A549 (cell line): ENCODE results near the gene EIF5. TPM values are rescaled to one million over a fixed set of nuclear protein-coding genes. Genes with fewer than 3 reads are reported as not detected.
A peak's percentile ranks its signal among the peaks of the same experiment; 100 is the strongest.

Experiments used
- ATAC-seq, 2 experiments: fragments of 200-7000 bp in 1 of 2; fragments of >200 bp in 1 of 2; cut with Nextera tagmentation in 1 of 2; cut with Tn5 transposase in 1 of 2; 3 replicates each; pipeline versions ENCODE4 v1.8.0 to v1.9.1; 2018 to 2020; ENCODE audit warnings: mild to moderate bottlenecking in 1 of 2, moderate library complexity in 1 of 2
- CTCF ChIA-PET: fragments of 300-600 bp; sonication (Branson Sonifier 250); formaldehyde crosslinking; extraction: SDS; loops from one replicate; lab custom pipeline; 2021; ENCODE audit warnings: antibody characterized with exemption, inconsistent platforms; lab: Yijun Ruan, JAX
- POLR2A ChIA-PET: fragments of 350-600 bp; formaldehyde crosslinking; extraction: SDS; loops from one replicate; lab custom pipeline; 2021; ENCODE audit warnings: antibody characterized with exemption, inconsistent platforms; lab: Yijun Ruan, JAX
- DNase-seq, 2 experiments: peaks; one replicate each; pipeline versions ENCODE4 v3.0.0 to v3.0.0-alpha.2; 2011 to 2016; ENCODE audit warnings: low read depth in 1 of 2, low spot score in 1 of 2
- FAIRE-seq: peaks from 2 replicates; lab custom pipeline; 2011; peaks lifted over from hg19 to GRCh38; lab: Jason Lieb, UNC
- H3K27ac ChIP-seq, 2 experiments: fragments of >200 bp; sonication (Bioruptor Twin); formaldehyde crosslinking; 3 replicates each; pipeline ENCODE4 v1.5.1; 2016 to 2017
- H3K4me1 ChIP-seq: fragments of >200 bp; sonication (Bioruptor Twin); formaldehyde crosslinking; 3 replicates; pipeline ENCODE4 v1.6.1; 2016
- H3K4me2 ChIP-seq: fragments of >200 bp; sonication (Bioruptor Twin); formaldehyde crosslinking; 3 replicates; pipeline ENCODE4 v1.6.1; 2016
- H3K4me3 ChIP-seq: fragments of >200 bp; sonication (Bioruptor Twin); formaldehyde crosslinking; 3 replicates; pipeline ENCODE4 v1.5.1; 2016
- H3K9me3 ChIP-seq: fragments of >200 bp; sonication (Bioruptor Twin); formaldehyde crosslinking; 3 replicates; pipeline ENCODE4 v1.6.1; 2016
- CBX2 ChIP-seq: fragments of 200-600 bp; sonication (generic); IDR thresholded peaks from 2 replicates; pipeline ENCODE4 v1.6.1; 2016; ENCODE audit warnings: low read depth, mild to moderate bottlenecking, borderline replicate concordance
- CEBPB ChIP-seq, 2 experiments: fragments of >200 bp in 1 of 2; sonication (Bioruptor Twin) in 1 of 2; formaldehyde crosslinking in 1 of 2; IDR thresholded peaks; 2 replicates each; pipeline ENCODE4 v1.6.1; 2012 to 2016
- CHD2 ChIP-seq: fragments of 150-350 bp; IDR thresholded peaks from 2 replicates; pipeline ENCODE4 v1.6.1; 2014; ENCODE audit warnings: low read length; ENCODE audit not compliant: partially characterized antibody
- CHD4 ChIP-seq: fragments of 200-600 bp; sonication (generic); IDR thresholded peaks from 2 replicates; pipeline ENCODE4 v1.6.1; 2016; ENCODE audit warnings: antibody characterized with exemption, mild to moderate bottlenecking, borderline replicate concordance
- EHF ChIP-seq: fragments of 250-450 bp; sonication (Bioruptor Pico); IDR thresholded peaks from 2 replicates; pipeline ENCODE4 v1.5.0; 2020; ENCODE audit warnings: mild to moderate bottlenecking
- EHMT2 ChIP-seq: fragments of 200-600 bp; sonication (generic); IDR thresholded peaks from 2 replicates; pipeline ENCODE4 v1.6.1; 2016; ENCODE audit warnings: antibody characterized with exemption, low read depth, mild to moderate bottlenecking, moderate library complexity
- FOSB ChIP-seq: fragments of 250-450 bp; sonication (Bioruptor Pico); IDR thresholded peaks from 2 replicates; pipeline ENCODE4 v1.5.0; 2020; ENCODE audit warnings: mild to moderate bottlenecking, moderate library complexity
- FOXS1 ChIP-seq: fragments of 250-450 bp; sonication (Bioruptor Pico); IDR thresholded peaks from 2 replicates; pipeline ENCODE4 v1.5.0; 2020; ENCODE audit warnings: mild to moderate bottlenecking, moderate library complexity
- HOXB5 ChIP-seq: fragments of 250-450 bp; sonication (Bioruptor Pico); IDR thresholded peaks from 2 replicates; pipeline ENCODE4 v1.5.0; 2020; ENCODE audit warnings: mild to moderate bottlenecking, moderate library complexity
- JUN ChIP-seq, 2 experiments: fragments of >200 bp; sonication (Bioruptor Twin); formaldehyde crosslinking; IDR thresholded peaks; 2 replicates in 1 of 2; 3 replicates in 1 of 2; pipeline ENCODE4 v1.6.1; 2016 to 2017
- MAFK ChIP-seq: fragments of 450-650 bp; IDR thresholded peaks from 2 replicates; pipeline ENCODE4 v1.6.1; 2014; ENCODE audit not compliant: partially characterized antibody
- NR3C1 ChIP-seq: fragments of >200 bp; sonication (Bioruptor Twin); formaldehyde crosslinking; IDR thresholded peaks from 3 replicates; pipeline ENCODE4 v1.6.1; 2017
- PHF8 ChIP-seq: fragments of 200-600 bp; sonication (generic); IDR thresholded peaks from 2 replicates; pipeline ENCODE4 v1.6.1; 2016; ENCODE audit warnings: low read depth, mild to moderate bottlenecking, antibody characterized with exemption, moderate library complexity, borderline replicate concordance
- POLR2A ChIP-seq: IDR thresholded peaks from 2 replicates; pipeline ENCODE4 v1.6.1; 2012; ENCODE audit warnings: mild to moderate bottlenecking, low read length
- RAD21 ChIP-seq, 2 experiments: fragments of >200 bp in 1 of 2; sonication (Bioruptor Twin) in 1 of 2; formaldehyde crosslinking in 1 of 2; IDR thresholded peaks in 1 of 2; conservative IDR thresholded peaks in 1 of 2; 2 replicates in 1 of 2; 3 replicates in 1 of 2; pipeline ENCODE4 v1.6.1; 2012 to 2018; ENCODE audit warnings: inconsistent platforms in 1 of 2
- SMC3 ChIP-seq: fragments of >200 bp; sonication (Bioruptor Twin); formaldehyde crosslinking; IDR thresholded peaks from 3 replicates; pipeline ENCODE4 v1.6.1; 2018; ENCODE audit warnings: inconsistent platforms
- TFCP2L1 ChIP-seq: fragments of 250-450 bp; sonication (Bioruptor Pico); IDR thresholded peaks from 2 replicates; pipeline ENCODE4 v1.5.0; 2021; ENCODE audit warnings: mild to moderate bottlenecking
- ZC3H11A ChIP-seq: fragments of 450-650 bp; IDR thresholded peaks from 2 replicates; pipeline ENCODE4 v1.6.1; 2014; ENCODE audit warnings: antibody characterized with exemption, mild to moderate bottlenecking
- ZFP36 ChIP-seq: fragments of 450-650 bp; IDR thresholded peaks from 2 replicates; pipeline ENCODE4 v1.6.1; 2014; ENCODE audit warnings: borderline replicate concordance; ENCODE audit not compliant: partially characterized antibody
- ZSCAN20 ChIP-seq: fragments of 250-450 bp; sonication (Bioruptor Pico); IDR thresholded peaks from 2 replicates; pipeline ENCODE4 v1.8.0; 2022; ENCODE audit warnings: mild to moderate bottlenecking, moderate library complexity
- WGBS: methylation state at CpG from one replicate; pipeline ENCODE4 v1.1.6; 2017; ENCODE audit errors: missing lambda C conversion rate; 5-methylcytosine and 5-hydroxymethylcytosine counted together
- polyA plus RNA-seq, 4 experiments: library from polyadenylated mRNA; depleted of rRNA in 3 of 4; stranded (reverse); fragments of >200 nt; fragmentation: RNase III in 1 of 4; extraction: RNeasy Plus Mini Kit Qiagen cat#74134 plus additional on column Dnase treatment in 1 of 4; gene quantifications; 2 replicates in 3 of 4; 3 replicates in 1 of 4; pipeline ENCODE4 v1.2.3, GENCODE V29; 2011 to 2017
- TF ChIP-seq, protein P1 (sequence below): IDR thresholded peaks from 2 replicates; pipeline ENCODE4 v1.6.1; 2012; ENCODE audit warnings: low read depth, borderline replicate concordance
- TF ChIP-seq, protein P2 (sequence below): fragments of >200 bp; sonication (Bioruptor Twin); formaldehyde crosslinking; IDR thresholded peaks from 3 replicates; pipeline ENCODE4 v1.5.1; 2016
- TF ChIP-seq, protein P3 (sequence below): fragments of 450-650 bp; IDR thresholded peaks from 2 replicates; pipeline ENCODE4 v1.6.1; 2014; ENCODE audit warnings: antibody characterized with exemption
- TF ChIP-seq, protein P4 (sequence below): fragments of 250-450 bp; sonication (Bioruptor Pico); IDR thresholded peaks from 2 replicates; pipeline ENCODE4 v1.5.0; 2020; ENCODE audit warnings: low read depth, mild to moderate bottlenecking, moderate library complexity

The EIF5 gene
- polyA plus RNA-seq, 2 of the 4 experiments (the other 2 are of a cell fraction) = 276 to 591 TPM

DNA sequence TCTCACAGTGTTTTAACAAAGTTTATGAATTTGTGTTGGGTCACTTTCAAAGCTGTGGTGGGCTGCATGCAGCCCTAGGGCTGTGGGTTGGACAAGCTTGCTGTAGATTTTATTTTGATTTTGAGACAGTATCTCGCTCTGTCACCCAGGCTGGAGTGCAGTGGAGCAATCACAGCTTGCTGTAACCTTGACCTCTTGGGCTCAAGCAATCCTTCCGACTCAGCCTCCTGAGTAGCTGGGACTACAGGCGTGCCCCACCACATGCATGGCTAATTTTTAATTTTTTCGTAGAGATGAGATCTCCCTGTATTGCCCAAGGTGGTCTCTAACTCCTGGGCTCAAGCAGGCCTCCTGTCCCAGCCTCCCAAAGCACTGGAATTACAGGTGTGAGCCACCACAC, 56.6 kb downstream of the EIF5 start:
- WGBS = 86% methylated on average over 4 of the region's 4 CpGs
- ChIA-PET CTCF (interaction anchor here (0.6 to 5.7 kb wide), 42 partner anchors 9 to 608 kb away, joined by 3 to 94 read pairs (median 5); partner anchors contain the start of genes CKB and MARK3), POLR2A (interaction anchor here (1.7 kb wide), 1 partner anchor 56 kb away, joined by 9 read pairs; the partner anchor contains the start of gene EIF5)
- Histone ChIP-seq H3K9me3 (no peaks in the 10 kb centered on the region), H3K4me2 (no peak overlapping the region), H3K27ac (no peak overlapping the region), H3K4me1 (peaks cover 46% of the 10 kb centered on the region), H3K4me3 (no peak overlapping the region)
- FAIRE-seq (no peak), ATAC-seq (no peak), DNase-seq (no peak)
- no peak for TF ChIP-seq EHF
- no peak for TF ChIP-seq HOXB5

DNA sequence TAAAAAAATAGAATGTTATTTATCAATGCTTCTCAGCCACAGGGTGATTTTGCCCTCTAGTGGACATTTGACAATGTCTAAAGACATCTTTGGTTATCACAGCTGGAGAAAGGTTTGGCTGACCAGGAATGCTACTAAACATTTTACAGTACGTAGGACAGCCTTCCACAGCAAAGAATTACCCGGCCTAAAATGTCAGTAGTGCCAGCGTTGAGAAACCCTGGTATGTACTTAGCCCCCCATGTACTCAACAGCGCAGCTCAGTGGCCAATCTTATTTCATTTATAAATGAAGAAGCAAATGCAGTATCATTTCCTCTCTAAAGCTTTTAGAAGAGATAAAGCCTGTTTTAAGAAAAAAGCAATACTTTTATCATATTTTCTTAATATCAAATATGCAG, 57.0 kb downstream of the EIF5 start:
- H3K27ac ChIP-seq = no peak overlapping the region
- no peak for TF ChIP-seq CHD2
- TF ChIP-seq TFCP2L1 (CRISPR knock-in tag) = no peak
- no peak for TF ChIP-seq PHF8
- peak; percentile 59 to 70 for TF ChIP-seq RAD21 (conservative IDR thresholded peaks at IDR 0.05 in 1 of 2, IDR thresholded peaks at IDR 0.05 in 1 of 2)
- no peak for TF ChIP-seq FOSB
- TF ChIP-seq FOXS1 (CRISPR knock-in tag) = no peak
- 0 out of 4 replicates have a peak, but pooled peaks of 1 of the 2 experiments have one; percentile 11 for TF ChIP-seq CEBPB (IDR thresholded peaks at IDR 0.05)
- TF ChIP-seq, protein P1, sequence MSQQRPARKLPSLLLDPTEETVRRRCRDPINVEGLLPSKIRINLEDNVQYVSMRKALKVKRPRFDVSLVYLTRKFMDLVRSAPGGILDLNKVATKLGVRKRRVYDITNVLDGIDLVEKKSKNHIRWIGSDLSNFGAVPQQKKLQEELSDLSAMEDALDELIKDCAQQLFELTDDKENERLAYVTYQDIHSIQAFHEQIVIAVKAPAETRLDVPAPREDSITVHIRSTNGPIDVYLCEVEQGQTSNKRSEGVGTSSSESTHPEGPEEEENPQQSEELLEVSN = no peak
- no peak for TF ChIP-seq CBX2
- TF ChIP-seq MAFK = no peak
- no peak for TF ChIP-seq ZC3H11A
- TF ChIP-seq SMC3 = peak; percentile 57; the same call in 2 of the 3 replicates
- no peak for TF ChIP-seq NR3C1
- TF ChIP-seq, protein P2, sequence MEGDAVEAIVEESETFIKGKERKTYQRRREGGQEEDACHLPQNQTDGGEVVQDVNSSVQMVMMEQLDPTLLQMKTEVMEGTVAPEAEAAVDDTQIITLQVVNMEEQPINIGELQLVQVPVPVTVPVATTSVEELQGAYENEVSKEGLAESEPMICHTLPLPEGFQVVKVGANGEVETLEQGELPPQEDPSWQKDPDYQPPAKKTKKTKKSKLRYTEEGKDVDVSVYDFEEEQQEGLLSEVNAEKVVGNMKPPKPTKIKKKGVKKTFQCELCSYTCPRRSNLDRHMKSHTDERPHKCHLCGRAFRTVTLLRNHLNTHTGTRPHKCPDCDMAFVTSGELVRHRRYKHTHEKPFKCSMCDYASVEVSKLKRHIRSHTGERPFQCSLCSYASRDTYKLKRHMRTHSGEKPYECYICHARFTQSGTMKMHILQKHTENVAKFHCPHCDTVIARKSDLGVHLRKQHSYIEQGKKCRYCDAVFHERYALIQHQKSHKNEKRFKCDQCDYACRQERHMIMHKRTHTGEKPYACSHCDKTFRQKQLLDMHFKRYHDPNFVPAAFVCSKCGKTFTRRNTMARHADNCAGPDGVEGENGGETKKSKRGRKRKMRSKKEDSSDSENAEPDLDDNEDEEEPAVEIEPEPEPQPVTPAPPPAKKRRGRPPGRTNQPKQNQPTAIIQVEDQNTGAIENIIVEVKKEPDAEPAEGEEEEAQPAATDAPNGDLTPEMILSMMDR = peak; percentile 98
- TF ChIP-seq EHMT2 = no peak
- TF ChIP-seq CHD4 = no peak
- TF ChIP-seq POLR2A = no peak
- 5% methylated on average over 4 of the region's 4 CpGs for WGBS
- FAIRE-seq (peak; percentile 39), ATAC-seq (peak; percentile 70 to 78), DNase-seq (peak; percentile 41 to 74)
- POLR2A ChIA-PET = interaction anchor here (0.7 to 1.7 kb wide), 2 partner anchors 57 to 96 kb away, joined by 5 to 9 read pairs; partner anchors contain the start of gene EIF5
- CTCF ChIA-PET = interaction anchor here (0.6 to 5.7 kb wide), 45 partner anchors 9 to 608 kb away, joined by 3 to 94 read pairs (median 5); partner anchors contain the start of genes CKB and MARK3
- H3K4me3 ChIP-seq = no peak overlapping the region
- no peaks in the 10 kb centered on the region for H3K9me3 ChIP-seq
- H3K4me1 ChIP-seq = peaks cover 50% of the 10 kb centered on the region
- 0 out of 3 replicates have a peak overlapping the region, but pooled peaks have one; percentile 13 for H3K4me2 ChIP-seq

DNA sequence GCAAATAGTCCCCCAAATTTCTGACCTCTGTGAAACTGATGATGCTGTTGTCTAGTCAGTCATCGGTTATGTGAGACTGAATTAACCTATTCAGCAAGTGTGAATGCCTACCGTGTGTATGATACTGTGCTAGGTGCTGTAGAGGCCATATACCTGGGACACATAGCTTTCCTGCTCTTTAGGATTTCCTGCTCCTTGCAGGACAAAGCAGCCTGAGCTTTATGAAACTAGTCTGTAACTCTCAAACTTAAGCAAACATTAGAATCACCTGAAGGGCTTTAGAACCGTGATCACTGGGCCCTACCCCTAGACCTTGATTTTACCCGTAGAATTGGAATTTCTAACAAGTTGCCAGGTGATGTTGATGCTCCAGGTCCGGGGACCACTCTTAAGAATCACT, 58.1 kb downstream of the EIF5 start:
- WGBS = 90% methylated on average over 5 of the region's 5 CpGs
- H3K4me1 ChIP-seq = peaks cover 54% of the 10 kb centered on the region
- no peaks in the 10 kb centered on the region for H3K9me3 ChIP-seq
- FAIRE-seq (no peak), ATAC-seq (no peak), DNase-seq (no peak)
- POLR2A ChIA-PET = interaction anchor here (1.5 kb wide), 1 partner anchor 58 kb away, joined by 9 read pairs; the partner anchor contains the start of gene EIF5
- no peak overlapping the region for H3K4me3 ChIP-seq
- no peak overlapping the region for H3K27ac ChIP-seq
- CTCF ChIA-PET = interaction anchor here (0.6 to 5.7 kb wide), 13 partner anchors 11 to 1056 kb away, joined by 3 to 94 read pairs (median 6); partner anchors contain the start of genes EIF5 and MARK3
- H3K4me2 ChIP-seq = no peak overlapping the region
- no peak for TF ChIP-seq TFCP2L1 (CRISPR knock-in tag)
- TF ChIP-seq, protein P3, sequence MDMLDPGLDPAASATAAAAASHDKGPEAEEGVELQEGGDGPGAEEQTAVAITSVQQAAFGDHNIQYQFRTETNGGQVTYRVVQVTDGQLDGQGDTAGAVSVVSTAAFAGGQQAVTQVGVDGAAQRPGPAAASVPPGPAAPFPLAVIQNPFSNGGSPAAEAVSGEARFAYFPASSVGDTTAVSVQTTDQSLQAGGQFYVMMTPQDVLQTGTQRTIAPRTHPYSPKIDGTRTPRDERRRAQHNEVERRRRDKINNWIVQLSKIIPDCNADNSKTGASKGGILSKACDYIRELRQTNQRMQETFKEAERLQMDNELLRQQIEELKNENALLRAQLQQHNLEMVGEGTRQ = no peak
- TF ChIP-seq, protein P4, sequence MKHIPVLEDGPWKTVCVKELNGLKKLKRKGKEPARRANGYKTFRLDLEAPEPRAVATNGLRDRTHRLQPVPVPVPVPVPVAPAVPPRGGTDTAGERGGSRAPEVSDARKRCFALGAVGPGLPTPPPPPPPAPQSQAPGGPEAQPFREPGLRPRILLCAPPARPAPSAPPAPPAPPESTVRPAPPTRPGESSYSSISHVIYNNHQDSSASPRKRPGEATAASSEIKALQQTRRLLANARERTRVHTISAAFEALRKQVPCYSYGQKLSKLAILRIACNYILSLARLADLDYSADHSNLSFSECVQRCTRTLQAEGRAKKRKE (CRISPR knock-in tag) = no peak
- TF ChIP-seq ZSCAN20 (CRISPR knock-in tag) = no peak
- TF ChIP-seq ZFP36 = no peak
- no peak for TF ChIP-seq JUN (IDR thresholded peaks at IDR 0.05)
- TF ChIP-seq, all 56 proteins: peak for 0
